Transverse colon (tissue), 4 donors: ENCODE measurements around the gene MBNL1. TPM values are rescaled to one million over a fixed set of nuclear protein-coding genes. Genes with fewer than 3 reads are reported as not detected.

Experiments
- DNase-seq: peaks from one replicate; pipeline ENCODE4 v3.0.0-alpha.2; 2019
- H3K27ac ChIP-seq, 4 donors: fragments of 200-600 bp; sonication (generic); 2 replicates each; pipeline ENCODE4 v1.5.1; 2016 to 2018; ENCODE audit warnings: inconsistent platforms in 4 of 4
- H3K27me3 ChIP-seq: fragments of 200-600 bp; sonication (generic); 2 replicates; pipeline ENCODE4 v1.5.1; 2017; ENCODE audit warnings: inconsistent platforms
- H3K36me3 ChIP-seq, 4 donors: fragments of 200-600 bp; sonication (generic); 2 replicates each; pipeline ENCODE4 v1.5.1; 2017 to 2019; ENCODE audit warnings: inconsistent platforms in 4 of 4
- H3K4me1 ChIP-seq, 4 donors: fragments of 200-600 bp; sonication (generic); 2 replicates each; pipeline ENCODE4 v1.5.1; 2017 to 2020; ENCODE audit warnings: inconsistent platforms in 4 of 4
- H3K4me3 ChIP-seq, 4 donors: fragments of 200-600 bp; sonication (generic); 1 replicate in 1 of 4; 2 replicates in 3 of 4; pipeline versions ENCODE4 v1.5.1 to v1.6.1; 2017 to 2019; ENCODE audit warnings: inconsistent platforms in 4 of 4
- H3K9me3 ChIP-seq, 2 donors: fragments of 200-600 bp; sonication (generic); 2 replicates each; pipeline ENCODE4 v1.5.1; 2017 to 2019; ENCODE audit warnings: inconsistent platforms in 2 of 2
- CTCF ChIP-seq, 5 experiments: fragments of 200-600 bp in 3 of 5; fragments of 450-650 bp in 2 of 5; sonication (generic) in 3 of 5; IDR thresholded peaks; 1 replicate in 2 of 5; 2 replicates in 3 of 5; pipeline ENCODE4 v1.5.1; 2016 to 2017; ENCODE audit warnings: antibody characterized with exemption in 5 of 5, inconsistent platforms in 3 of 5, mild to moderate bottlenecking in 2 of 5, moderate library complexity in 1 of 5
- EP300 ChIP-seq: sonication (generic); formaldehyde crosslinking; IDR thresholded peaks from one replicate; pipeline ENCODE4 v1.6.1; 2017; ENCODE audit warnings: antibody characterized with exemption, low read depth
- POLR2A ChIP-seq: fragments of 450-650 bp; IDR thresholded peaks from one replicate; pipeline ENCODE4 v1.6.1; 2016; ENCODE audit warnings: antibody characterized with exemption, mild to moderate bottlenecking, moderate library complexity
- POLR2AphosphoS5 ChIP-seq, 3 donors: sonication (generic); formaldehyde crosslinking; IDR thresholded peaks; one replicate each; pipeline ENCODE4 v1.6.1; 2016; ENCODE audit warnings: antibody characterized with exemption in 3 of 3
- WGBS, 2 donors: methylation state at CpG; one replicate each; pipeline ENCODE4 v1.1.5; 2018; ENCODE audit warnings: low coverage in 1 of 2; 5-methylcytosine and 5-hydroxymethylcytosine counted together
- in situ Hi-C, 4 donors: fragments of 200-750 bp; cut with MboI; loops; one replicate each; pipeline versions ENCODE4 v1.15.0 to v1.15.1; 2017; ENCODE audit warnings: low sequenced_read_pairs in 3 of 4, low pct_ligation_motif_present in 1 of 4, low pct_unique_long_range_greater_than_20kb in 1 of 4
- intact Hi-C: fragments of 100-400 bp; cut with DNase I; formaldehyde crosslinking; loops from one replicate; pipeline ENCODE4 v1.15.1; 2023; ENCODE audit warnings: low total_unique reads
- total RNA-seq, 4 donors: library from RNA; depleted of rRNA; stranded (reverse); fragments of >200 nt; gene quantifications; one replicate each; pipeline ENCODE4 v1.1.0, GENCODE V29; 2016

MBNL1 gene
- total RNA-seq = 100 to 1,000 TPM; 232 to 658 (median 509) TPM

- in situ Hi-C loops = loop anchor here in 2 of 4 donors (10.0 to 25.0 kb wide), 2 partner anchors 64 to 169 kb away; no protein-coding TSS in a partner anchor
- peak within 1 kb of the TSS; percentile 96 to 100 (median 98) for H3K27ac ChIP-seq
- peaks cover 18 to 66% (median 36%) of the 10 kb centered on the region in 4 donors for H3K4me1 ChIP-seq
- no peaks in the 10 kb centered on the region for H3K27me3 ChIP-seq
- H3K9me3 ChIP-seq = no peaks in the 10 kb centered on the region
- peak; percentile 89 for DNase-seq
- H3K4me3 ChIP-seq = peak within 1 kb of the TSS; percentile 67 to 92 (median 80)
- TF ChIP-seq POLR2AphosphoS5 (IDR thresholded peaks at IDR 0.05) (peak; percentile 84 to 95 (median 90)), POLR2A (peak; percentile 81), EP300 (no peak), CTCF (IDR thresholded peaks at IDR 0.05) (no peak)
- 0% methylated on average over 4 to 32 of the region's 50 CpGs for WGBS, 2 donors
- no peaks in the 10 kb centered on the region for H3K36me3 ChIP-seq
- intact Hi-C loops = loop anchor here (10.0 kb wide), 2 partner anchors 64 to 174 kb away; no protein-coding TSS in a partner anchor
Measured at GRCh38 chr3:152268555-152269055, at the start of gene MBNL1. MBNL1 (plus strand) TSS chr3:152268929; CDS start chr3:152300194, 31,265 bp downstream.

- H3K4me1 ChIP-seq = peaks cover 0 to 22% (median 4%) of the 10 kb centered on the region in 4 donors
- intact Hi-C loops = no loop called here
- no peaks in the 10 kb centered on the region for H3K36me3 ChIP-seq
- H3K4me3 ChIP-seq = no peak overlapping the region
- WGBS, 2 donors = 60% methylated on average over 3 of the region's 3 CpGs
- H3K9me3 ChIP-seq = no peaks in the 10 kb centered on the region
- no peaks in the 10 kb centered on the region for H3K27me3 ChIP-seq
- in situ Hi-C loops = no loop called here
- no peak for DNase-seq
- TF ChIP-seq EP300 = no peak
- TF ChIP-seq POLR2AphosphoS5 (IDR thresholded peaks at IDR 0.05) = no peak
- no peak for TF ChIP-seq POLR2A
- TF ChIP-seq CTCF (IDR thresholded peaks at IDR 0.05) = no peak
- H3K27ac ChIP-seq = peak overlapping the region; percentile 2 to 57 (median 31)
Measured at GRCh38 chr3:152219216-152219615, 49.5 kb upstream of the MBNL1 start.

- H3K36me3 ChIP-seq = no peaks in the 10 kb centered on the region
- intact Hi-C loops = no loop called here
- TF ChIP-seq CTCF (IDR thresholded peaks at IDR 0.05) = no peak
- no peak for TF ChIP-seq EP300
- no peak for TF ChIP-seq POLR2AphosphoS5 (IDR thresholded peaks at IDR 0.05)
- TF ChIP-seq POLR2A = no peak
- H3K27ac ChIP-seq = peak overlapping the region; percentile 2 to 57 (median 31)
- no peaks in the 10 kb centered on the region for H3K9me3 ChIP-seq
- no peak overlapping the region for H3K4me3 ChIP-seq
- in situ Hi-C loops = no loop called here
- H3K4me1 ChIP-seq = peaks cover 0 to 24% (median 4%) of the 10 kb centered on the region in 4 donors
- 73 to 80% methylated on average over 2 of the region's 2 CpGs for WGBS, 2 donors
- no peaks in the 10 kb centered on the region for H3K27me3 ChIP-seq
- no peak for DNase-seq
Measured at GRCh38 chr3:152219769-152220255, 48.9 kb upstream of the MBNL1 start.

GRCh38 chr3:152222327-152222726 is 46.4 kb upstream of the MBNL1 start:
- H3K4me3 ChIP-seq = no peak overlapping the region
- 24 to 41% methylated on average over 2 of the region's 2 CpGs for WGBS, 2 donors
- intact Hi-C loops = no loop called here
- H3K36me3 ChIP-seq = no peaks in the 10 kb centered on the region
- no peak for DNase-seq
- H3K4me1 ChIP-seq = peaks cover 0 to 24% (median 4%) of the 10 kb centered on the region in 4 donors
- no peaks in the 10 kb centered on the region for H3K9me3 ChIP-seq
- in situ Hi-C loops = no loop called here
- no peaks in the 10 kb centered on the region for H3K27me3 ChIP-seq
- TF ChIP-seq POLR2AphosphoS5 (IDR thresholded peaks at IDR 0.05) (no peak), CTCF (IDR thresholded peaks at IDR 0.05) (no peak), POLR2A (no peak), EP300 (no peak)
- H3K27ac ChIP-seq = peak overlapping the region; percentile 55 to 67 (median 60)
